SU-DHL-6 (cell line): Measurements from ENCODE around the gene CRYBA1.
"Not testable (repeated sequence)": the region's sequence is repeated elsewhere in the genome, so short reads cannot be mapped to it uniquely, and the experiment has no call there.

ENCODE experiments used
- H2AFZ ChIP-seq: fragments of 200-600 bp; sonication (generic); 2 replicates; pipeline ENCODE4 v1.6.1; 2014; ENCODE audit warnings: low read depth, mild to moderate bottlenecking, moderate library complexity, mixed read lengths, antibody characterized with exemption, low read length; ENCODE audit not compliant: severe bottlenecking
- H3F3A ChIP-seq: fragments of 200-600 bp; shearing (Covaris generic); 2 replicates; pipeline ENCODE4 v1.6.0; 2016; ENCODE audit warnings: antibody characterized with exemption, mild to moderate bottlenecking; ENCODE audit not compliant: insufficient read depth
- H3K27ac ChIP-seq: fragments of 200-600 bp; sonication (generic); 2 replicates; pipeline ENCODE4 v1.5.1; 2016; ENCODE audit warnings: low read depth, mild to moderate bottlenecking, low read length, moderate library complexity, mixed read lengths
- H3K27me3 ChIP-seq: fragments of 200-600 bp; sonication (generic), shearing (Covaris generic); 2 replicates; pipeline ENCODE4 v1.6.0; 2014; ENCODE audit warnings: mild to moderate bottlenecking, low read length
- H3K36me3 ChIP-seq: fragments of 200-600 bp; sonication (generic); 2 replicates; pipeline ENCODE4 v1.6.1; 2014; ENCODE audit warnings: mild to moderate bottlenecking, low read length, mixed read lengths
- H3K4me2 ChIP-seq: fragments of 300-600, 200-600 bp; shearing (Covaris generic), sonication (generic); 2 replicates; pipeline ENCODE4 v1.6.0; 2014; ENCODE audit warnings: low read length, low read depth, mild to moderate bottlenecking; ENCODE audit not compliant: poor library complexity, severe bottlenecking
- H3K4me3 ChIP-seq: fragments of 200-600 bp; sonication (generic); 2 replicates; pipeline ENCODE4 v1.5.1; 2014; ENCODE audit warnings: antibody characterized with exemption, low read length, mild to moderate bottlenecking, mixed read lengths; ENCODE audit not compliant: insufficient read depth, poor library complexity, severe bottlenecking
- H3K79me2 ChIP-seq: fragments of 200-600 bp; sonication (generic); 2 replicates; pipeline ENCODE4 v1.6.1; 2014; ENCODE audit warnings: mild to moderate bottlenecking, low read length, moderate library complexity; ENCODE audit not compliant: insufficient read depth
- H3K9ac ChIP-seq: fragments of 200-600 bp; sonication (generic); 2 replicates; pipeline ENCODE4 v1.7.0; 2014; ENCODE audit warnings: mild to moderate bottlenecking, low read length
- H3K9me2 ChIP-seq: fragments of 200-600 bp; sonication (generic); replicated peaks from 2 replicates; pipeline ENCODE4 v1.6.1; 2014; ENCODE audit warnings: low read length; ENCODE audit not compliant: insufficient read depth
- H3K9me3 ChIP-seq: fragments of 200-600 bp; sonication (generic); 2 replicates; pipeline ENCODE4 v1.6.1; 2014; ENCODE audit warnings: low read length, mixed read lengths; ENCODE audit not compliant: insufficient read depth
- H4K20me1 ChIP-seq: fragments of 200-600 bp; sonication (generic); 2 replicates; pipeline ENCODE4 v1.6.1; 2014; ENCODE audit warnings: low read depth, mild to moderate bottlenecking, antibody characterized with exemption, low read length, moderate library complexity, mixed read lengths
- EZH2phosphoT487 ChIP-seq: fragments of 200-600 bp; sonication (generic), shearing (Covaris generic); conservative IDR thresholded peaks from 2 replicates; pipeline ENCODE4 v1.6.1; 2018; ENCODE audit warnings: mild to moderate bottlenecking, antibody characterized with exemption, low read length, moderate library complexity, mixed read lengths
- TF ChIP-seq, protein P1 (sequence below): fragments of 200-600 bp; sonication (generic); IDR thresholded peaks from one replicate; pipeline ENCODE4 v1.5.1; 2017; ENCODE audit warnings: antibody characterized with exemption, mild to moderate bottlenecking, low read length, moderate library complexity; ENCODE audit not compliant: insufficient read depth, poor library complexity, severe bottlenecking

Gene CRYBA1, protein sequence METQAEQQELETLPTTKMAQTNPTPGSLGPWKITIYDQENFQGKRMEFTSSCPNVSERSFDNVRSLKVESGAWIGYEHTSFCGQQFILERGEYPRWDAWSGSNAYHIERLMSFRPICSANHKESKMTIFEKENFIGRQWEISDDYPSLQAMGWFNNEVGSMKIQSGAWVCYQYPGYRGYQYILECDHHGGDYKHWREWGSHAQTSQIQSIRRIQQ

DNA sequence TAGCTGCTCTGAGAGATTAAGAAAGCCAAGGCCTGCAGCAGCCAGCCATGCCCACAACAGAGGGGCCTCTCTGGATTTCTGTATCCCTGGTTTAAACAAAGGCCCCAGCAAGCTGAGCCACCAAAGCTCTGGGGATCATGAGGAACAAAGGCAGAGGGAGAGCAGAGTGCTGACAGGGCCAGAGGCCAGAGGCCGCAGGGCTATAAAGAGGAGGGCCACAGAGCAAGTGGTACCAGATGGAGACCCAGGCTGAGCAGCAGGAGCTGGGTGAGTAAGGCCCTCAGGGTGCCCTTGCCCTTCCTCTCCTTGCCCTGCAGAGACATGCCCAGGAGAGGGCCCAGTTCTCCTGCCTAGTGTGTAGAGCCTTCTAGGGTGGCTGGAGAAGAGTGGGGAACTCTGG lies at the start of gene CRYBA1:
Gene CRYBA1, plus strand, starts transcription at position 232 of the 400 bp plus-strand sequence. Its CDS starts 5 bp downstream, at position 237.
- H3K9ac ChIP-seq = no peak within 1 kb of the TSS
- no peak within 1 kb of the TSS for H2AFZ ChIP-seq
- no peak within 1 kb of the TSS for H3K4me2 ChIP-seq
- H3K36me3 ChIP-seq = no peaks in the 10 kb centered on the region
- no peaks in the 10 kb centered on the region for H3K27me3 ChIP-seq
- no peaks in the 10 kb centered on the region for H3K79me2 ChIP-seq
- TF ChIP-seq, protein P1, sequence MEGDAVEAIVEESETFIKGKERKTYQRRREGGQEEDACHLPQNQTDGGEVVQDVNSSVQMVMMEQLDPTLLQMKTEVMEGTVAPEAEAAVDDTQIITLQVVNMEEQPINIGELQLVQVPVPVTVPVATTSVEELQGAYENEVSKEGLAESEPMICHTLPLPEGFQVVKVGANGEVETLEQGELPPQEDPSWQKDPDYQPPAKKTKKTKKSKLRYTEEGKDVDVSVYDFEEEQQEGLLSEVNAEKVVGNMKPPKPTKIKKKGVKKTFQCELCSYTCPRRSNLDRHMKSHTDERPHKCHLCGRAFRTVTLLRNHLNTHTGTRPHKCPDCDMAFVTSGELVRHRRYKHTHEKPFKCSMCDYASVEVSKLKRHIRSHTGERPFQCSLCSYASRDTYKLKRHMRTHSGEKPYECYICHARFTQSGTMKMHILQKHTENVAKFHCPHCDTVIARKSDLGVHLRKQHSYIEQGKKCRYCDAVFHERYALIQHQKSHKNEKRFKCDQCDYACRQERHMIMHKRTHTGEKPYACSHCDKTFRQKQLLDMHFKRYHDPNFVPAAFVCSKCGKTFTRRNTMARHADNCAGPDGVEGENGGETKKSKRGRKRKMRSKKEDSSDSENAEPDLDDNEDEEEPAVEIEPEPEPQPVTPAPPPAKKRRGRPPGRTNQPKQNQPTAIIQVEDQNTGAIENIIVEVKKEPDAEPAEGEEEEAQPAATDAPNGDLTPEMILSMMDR = no peak
- TF ChIP-seq EZH2phosphoT487 = no peak
- no peaks in the 10 kb centered on the region for H4K20me1 ChIP-seq
- no peak within 1 kb of the TSS for H3K4me3 ChIP-seq
- H3K27ac ChIP-seq = no peak within 1 kb of the TSS
- H3F3A ChIP-seq = no peaks in the 10 kb centered on the region
- no peaks in the 10 kb centered on the region for H3K9me2 ChIP-seq
- H3K9me3 ChIP-seq = no peaks in the 10 kb centered on the region

DNA sequence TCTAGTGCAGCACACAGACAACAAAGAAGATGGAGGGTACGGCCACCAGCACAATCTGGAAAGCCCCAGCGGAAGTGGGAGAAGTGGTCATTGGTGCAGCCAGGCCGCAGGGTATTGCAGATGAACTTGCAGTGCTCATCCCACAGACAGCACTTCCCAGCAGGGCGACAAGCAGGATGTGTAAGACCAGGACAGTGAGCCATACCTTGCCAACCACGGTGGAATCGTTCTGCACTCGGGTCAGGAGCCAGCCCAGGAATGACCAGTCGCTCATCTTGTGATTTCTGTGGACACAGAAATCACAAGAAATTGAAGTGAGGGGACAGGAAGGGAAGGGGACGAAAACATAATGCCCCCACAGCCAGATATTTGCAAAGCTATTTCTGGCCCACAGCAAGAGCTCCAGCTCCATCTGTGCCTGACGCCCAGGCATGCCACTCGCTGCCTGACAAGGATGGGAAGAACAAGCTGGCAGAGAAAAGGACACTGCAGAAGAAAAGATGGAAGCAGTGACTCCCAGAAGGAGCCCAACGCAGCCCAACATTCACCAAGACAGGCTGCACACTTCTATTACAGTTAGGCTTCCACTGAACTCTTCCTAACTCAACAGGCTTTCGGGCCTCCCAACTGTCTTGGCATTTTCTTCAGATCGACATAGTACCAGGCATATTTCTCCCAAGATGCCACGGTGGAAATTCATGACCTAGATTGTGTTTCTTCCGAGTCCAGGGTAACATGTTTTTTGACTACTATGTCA lies 49.0 kb upstream of the CRYBA1 start:
- Histone ChIP-seq H3K27ac (no peak overlapping the region), H3K36me3 (no peaks in the 10 kb centered on the region), H3K4me3 (no peak overlapping the region), H3K4me2 (no peak overlapping the region), H3K9me3 (no peaks in the 10 kb centered on the region), H3F3A (no peaks in the 10 kb centered on the region), H3K27me3 (no peaks in the 10 kb centered on the region), H3K9me2 (no peaks in the 10 kb centered on the region), H3K9ac (no peak overlapping the region), H3K79me2 (no peaks in the 10 kb centered on the region), H4K20me1 (no peaks in the 10 kb centered on the region), H2AFZ (no peak overlapping the region)
- TF ChIP-seq, protein P1 = no peak
- no peak for TF ChIP-seq EZH2phosphoT487

DNA sequence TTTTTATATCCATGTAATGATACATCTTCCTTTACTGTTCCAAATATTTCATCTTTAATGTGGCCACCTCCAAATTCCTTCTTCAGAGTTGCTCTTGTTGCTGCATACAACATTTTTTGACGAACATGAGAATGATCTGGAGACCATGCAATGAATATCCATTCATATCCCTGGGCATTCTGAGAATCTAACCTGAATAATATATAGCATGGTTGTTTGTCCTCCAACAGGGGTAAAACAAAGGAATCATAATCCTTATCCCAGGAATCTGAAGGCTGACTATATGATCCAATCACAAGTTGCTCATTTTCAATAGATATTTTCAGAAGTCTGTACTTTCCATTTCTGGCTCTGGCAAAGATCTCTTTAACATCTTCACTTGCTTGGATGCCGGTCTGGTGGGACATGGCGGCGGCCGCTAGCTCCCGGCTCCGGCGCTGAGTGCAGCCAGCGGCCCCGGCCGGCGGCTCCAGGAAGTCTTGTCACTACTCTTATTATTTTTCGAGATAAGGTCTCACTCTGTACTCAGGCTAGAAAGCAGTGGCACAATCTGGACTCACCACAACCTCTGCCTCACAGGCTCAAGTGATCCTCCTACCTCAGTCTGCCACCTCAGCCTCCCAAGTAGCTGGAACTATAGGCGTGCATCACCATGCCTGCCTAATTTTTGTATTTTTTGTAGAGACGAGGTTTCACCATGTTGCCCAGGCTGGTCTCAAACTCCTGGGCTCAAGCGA lies 42.4 kb upstream of the CRYBA1 start:
- not testable (repeated sequence) for H3K4me3 ChIP-seq, H3K9me2 ChIP-seq, H3F3A ChIP-seq, H4K20me1 ChIP-seq, H3K9ac ChIP-seq, H2AFZ ChIP-seq, H3K27ac ChIP-seq, H3K36me3 ChIP-seq, H3K9me3 ChIP-seq, H3K27me3 ChIP-seq, H3K79me2 ChIP-seq, H3K4me2 ChIP-seq

DNA sequence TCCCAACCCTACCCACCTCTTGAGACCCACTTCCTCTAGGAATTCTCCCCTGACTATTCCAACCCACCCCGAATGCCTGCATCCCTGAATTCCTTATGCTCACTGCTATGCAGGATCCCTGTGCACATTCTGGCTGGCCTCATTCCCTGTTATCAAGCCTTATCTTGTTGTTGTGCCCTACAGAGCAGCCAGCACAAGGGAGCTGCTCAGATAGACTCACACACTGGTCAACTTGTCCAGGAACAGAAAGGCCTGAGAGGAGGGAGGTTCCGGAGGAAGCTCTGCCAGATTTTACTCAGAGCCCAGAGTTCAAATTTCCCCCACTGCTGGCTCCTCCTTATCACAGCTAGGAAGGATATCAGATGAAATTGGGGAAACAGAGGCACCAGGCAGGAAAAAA lies 41.6 kb upstream of the CRYBA1 start:
- H3K4me3 ChIP-seq = no peak overlapping the region
- TF ChIP-seq, protein P1 = no peak
- TF ChIP-seq EZH2phosphoT487 = no peak
- no peak overlapping the region for H3K9ac ChIP-seq
- no peaks in the 10 kb centered on the region for H3K27me3 ChIP-seq
- H2AFZ ChIP-seq = no peak overlapping the region
- no peaks in the 10 kb centered on the region for H3K9me3 ChIP-seq
- H3F3A ChIP-seq = no peaks in the 10 kb centered on the region
- H3K79me2 ChIP-seq = no peaks in the 10 kb centered on the region
- no peaks in the 10 kb centered on the region for H4K20me1 ChIP-seq
- H3K4me2 ChIP-seq = no peak overlapping the region
- H3K36me3 ChIP-seq = no peaks in the 10 kb centered on the region
- no peaks in the 10 kb centered on the region for H3K9me2 ChIP-seq
- H3K27ac ChIP-seq = no peak overlapping the region
